ENCODE measurements around the gene HIGD1B.
"Not testable (repeated sequence)": the region's sequence is repeated elsewhere in the genome, so short reads cannot be mapped to it uniquely, and the experiment has no call there.

HIGD1B gene

GRCh38 chr17:44847586-44847985, at the start of gene HIGD1B:
TSS of gene HIGD1B (plus strand) at chr17:44847883. CDS start at chr17:44848153, 270 bp downstream.
- DNase-seq = no peak

- no peak for DNase-seq
These were observed 49.3 kb upstream of the HIGD1B start for GRCh38 chr17:44798356-44798755.

- DNase-seq = no peak
These were observed 45.8 kb upstream of the HIGD1B start for GRCh38 chr17:44801880-44802279.

GRCh38 chr17:44804302-44805089, 43.2 kb upstream of the HIGD1B start:
- DNase-seq = no peak

GRCh38 chr17:44807093-44807816, 40.4 kb upstream of the HIGD1B start:
- no peak for DNase-seq

- DNase-seq = no peak
These were observed 39.9 kb upstream of the HIGD1B start for GRCh38 chr17:44807817-44808155.

GRCh38 chr17:44808156-44808555, 39.5 kb upstream of the HIGD1B start:
- no peak for DNase-seq

GRCh38 chr17:44808656-44809388, 38.9 kb upstream of the HIGD1B start:
- not testable (repeated sequence) for DNase-seq

- no peak for DNase-seq
These were observed 35.4 kb upstream of the HIGD1B start for GRCh38 chr17:44812263-44812662.

GRCh38 chr17:44818508-44818907, 29.2 kb upstream of the HIGD1B start:
- DNase-seq = not testable (repeated sequence)

GRCh38 chr17:44820631-44821212, 27.0 kb upstream of the HIGD1B start:
- DNase-seq = peak in 3 of 56 donors; percentile 6 to 18 (median 9)

GRCh38 chr17:44825236-44825635, 22.4 kb upstream of the HIGD1B start:
- DNase-seq = not testable (repeated sequence)

- DNase-seq = no peak
These were observed 21.4 kb upstream of the HIGD1B start for GRCh38 chr17:44826123-44826790.

GRCh38 chr17:44827863-44828262, 19.8 kb upstream of the HIGD1B start:
- no peak for DNase-seq

- no peak for DNase-seq
These were observed 18.7 kb upstream of the HIGD1B start for GRCh38 chr17:44828919-44829522.

GRCh38 chr17:44829523-44830358, 17.9 kb upstream of the HIGD1B start, which contains the start of gene GJC1:
TSS of gene GJC1 (minus strand) at chr17:44830287. CDS start at chr17:44805817, 24,470 bp downstream.
- DNase-seq = peak in 3 of 56 donors; percentile 5 to 56 (median 5)

GRCh38 chr17:44830359-44831288, 17.1 kb upstream of the HIGD1B start:
- DNase-seq = peak in 2 of 56 donors; percentile 2 to 56

GRCh38 chr17:44831371-44831770, 16.3 kb upstream of the HIGD1B start:
- DNase-seq = no peak

Measured in nucleus accumbens (tissue), 56 donors.